MCF 10A (cell line): ENCODE results near the gene PTOV1. TPM values are rescaled to one million over a fixed set of nuclear protein-coding genes. Genes with fewer than 3 reads are reported as not detected.

Experiments used
- BruUV-seq: library from RNA; stranded (reverse); fragments of 400-500 nt; replicated peaks from 2 replicates; lab custom pipeline; 2021; lab: Mats Ljungman, UMichigan
- CTCF ChIA-PET: fragments of 300-600 bp; sonication (Branson Sonifier 250); formaldehyde crosslinking; extraction: SDS; loops from one replicate; lab custom pipeline; 2021; ENCODE audit warnings: antibody characterized with exemption, inconsistent platforms; lab: Yijun Ruan, JAX
- POLR2A ChIA-PET: fragments of 300-600, 350-650 bp; sonication (Branson Sonifier 250); formaldehyde crosslinking; extraction: SDS; loops from one replicate; lab custom pipeline; 2020; ENCODE audit warnings: antibody characterized with exemption, inconsistent platforms; lab: Yijun Ruan, JAX
- DNase-seq: peaks from one replicate; pipeline ENCODE4 v3.0.0-alpha.2; 2018; ENCODE audit not compliant: unreplicated experiment
- H3K27ac Mint-ChIP-seq: one replicate; pipeline ENCODE4 v1.8.0; 2022; ENCODE audit warnings: mild to moderate bottlenecking, low read depth, mixed read lengths; ENCODE audit not compliant: unreplicated experiment
- H3K27me3 Mint-ChIP-seq: one replicate; pipeline ENCODE4 v1.8.0; 2022; ENCODE audit warnings: mixed read lengths; ENCODE audit not compliant: insufficient read depth, unreplicated experiment
- H3K36me3 Mint-ChIP-seq: one replicate; pipeline ENCODE4 v1.8.0; 2022; ENCODE audit warnings: mild to moderate bottlenecking, moderate library complexity, mixed read lengths; ENCODE audit not compliant: insufficient read depth, unreplicated experiment
- H3K4me1 Mint-ChIP-seq: one replicate; pipeline ENCODE4 v1.8.0; 2022; ENCODE audit warnings: mixed read lengths; ENCODE audit not compliant: insufficient read depth, unreplicated experiment
- H3K4me3 Mint-ChIP-seq: one replicate; pipeline ENCODE4 v1.8.0; 2022; ENCODE audit warnings: mild to moderate bottlenecking, moderate library complexity, mixed read lengths; ENCODE audit not compliant: unreplicated experiment
- H3K9me3 Mint-ChIP-seq: one replicate; pipeline ENCODE4 v1.8.0; 2022; ENCODE audit warnings: mixed read lengths; ENCODE audit not compliant: unreplicated experiment
- intact Hi-C: fragments of 100-400 bp; cut with micrococcal nuclease; formaldehyde crosslinking; loops from 2 replicates; pipeline ENCODE4 v1.14.1; 2022
- total RNA-seq: library from RNA; stranded (reverse); gene quantifications from 2 replicates; pipeline ENCODE4 v1.2.3, GENCODE V29; 2022
- TF ChIP-seq, protein P1 (sequence below): fragments of 200-600 bp; IDR thresholded peaks from one replicate; pipeline ENCODE4 v1.8.0; 2022; ENCODE audit warnings: antibody characterized with exemption, mild to moderate bottlenecking; ENCODE audit not compliant: unreplicated experiment

Gene PTOV1
- total RNA-seq, 1 experiment from 2014 or later: 78.8 TPM

DNA sequence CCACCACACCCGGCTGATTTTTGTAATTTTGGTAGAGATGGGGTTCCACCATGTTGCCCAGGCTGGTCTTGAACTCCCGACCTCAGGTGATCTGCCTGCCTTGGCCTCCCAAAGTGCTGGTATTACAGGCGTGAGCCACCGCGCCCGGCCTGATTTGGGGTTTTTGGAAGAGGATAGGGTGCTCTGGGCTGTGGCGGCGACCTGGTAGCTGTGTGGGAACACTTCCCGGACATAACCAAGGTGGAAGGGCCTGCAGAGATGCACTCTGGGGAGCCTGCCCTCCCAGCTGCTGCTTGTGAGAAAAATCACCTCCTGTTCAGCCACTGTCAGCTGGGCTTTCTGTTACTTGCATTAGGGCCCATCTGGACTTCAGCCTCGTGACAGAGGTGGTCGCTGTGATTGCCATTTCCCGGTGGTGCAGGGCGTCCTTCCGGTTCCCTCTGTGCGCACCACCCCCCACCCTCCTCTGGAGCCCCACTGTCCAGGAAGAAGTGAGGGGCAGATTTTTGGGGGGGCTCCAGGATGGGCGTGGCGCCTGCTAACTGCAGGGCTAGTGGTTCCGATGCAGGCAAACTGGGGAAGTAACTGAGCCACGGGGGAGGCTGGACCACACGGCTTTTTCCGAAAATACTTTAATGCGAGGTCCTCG, 38.2 kb downstream of the PTOV1 start:
- CTCF ChIA-PET: no interaction called here
- DNase-seq: no peak
- Mint-ChIP-seq H3K27me3 (no peaks in the 10 kb centered on the region), H3K4me3 (no peak overlapping the region), H3K9me3 (no peaks in the 10 kb centered on the region), H3K27ac (no peak overlapping the region), H3K36me3 (peaks cover 23% of the 10 kb centered on the region), H3K4me1 (no peaks in the 10 kb centered on the region)
- POLR2A ChIA-PET: interaction anchor here (0.5 kb wide), 2 partner anchors 212 to 390 kb away, joined by 3 to 4 read pairs; partner anchors contain the start of gene PRMT1
- TF ChIP-seq, protein P1, sequence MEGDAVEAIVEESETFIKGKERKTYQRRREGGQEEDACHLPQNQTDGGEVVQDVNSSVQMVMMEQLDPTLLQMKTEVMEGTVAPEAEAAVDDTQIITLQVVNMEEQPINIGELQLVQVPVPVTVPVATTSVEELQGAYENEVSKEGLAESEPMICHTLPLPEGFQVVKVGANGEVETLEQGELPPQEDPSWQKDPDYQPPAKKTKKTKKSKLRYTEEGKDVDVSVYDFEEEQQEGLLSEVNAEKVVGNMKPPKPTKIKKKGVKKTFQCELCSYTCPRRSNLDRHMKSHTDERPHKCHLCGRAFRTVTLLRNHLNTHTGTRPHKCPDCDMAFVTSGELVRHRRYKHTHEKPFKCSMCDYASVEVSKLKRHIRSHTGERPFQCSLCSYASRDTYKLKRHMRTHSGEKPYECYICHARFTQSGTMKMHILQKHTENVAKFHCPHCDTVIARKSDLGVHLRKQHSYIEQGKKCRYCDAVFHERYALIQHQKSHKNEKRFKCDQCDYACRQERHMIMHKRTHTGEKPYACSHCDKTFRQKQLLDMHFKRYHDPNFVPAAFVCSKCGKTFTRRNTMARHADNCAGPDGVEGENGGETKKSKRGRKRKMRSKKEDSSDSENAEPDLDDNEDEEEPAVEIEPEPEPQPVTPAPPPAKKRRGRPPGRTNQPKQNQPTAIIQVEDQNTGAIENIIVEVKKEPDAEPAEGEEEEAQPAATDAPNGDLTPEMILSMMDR: no peak
- no TSS peak for BruUV-seq
- intact Hi-C loops: no loop called here

DNA sequence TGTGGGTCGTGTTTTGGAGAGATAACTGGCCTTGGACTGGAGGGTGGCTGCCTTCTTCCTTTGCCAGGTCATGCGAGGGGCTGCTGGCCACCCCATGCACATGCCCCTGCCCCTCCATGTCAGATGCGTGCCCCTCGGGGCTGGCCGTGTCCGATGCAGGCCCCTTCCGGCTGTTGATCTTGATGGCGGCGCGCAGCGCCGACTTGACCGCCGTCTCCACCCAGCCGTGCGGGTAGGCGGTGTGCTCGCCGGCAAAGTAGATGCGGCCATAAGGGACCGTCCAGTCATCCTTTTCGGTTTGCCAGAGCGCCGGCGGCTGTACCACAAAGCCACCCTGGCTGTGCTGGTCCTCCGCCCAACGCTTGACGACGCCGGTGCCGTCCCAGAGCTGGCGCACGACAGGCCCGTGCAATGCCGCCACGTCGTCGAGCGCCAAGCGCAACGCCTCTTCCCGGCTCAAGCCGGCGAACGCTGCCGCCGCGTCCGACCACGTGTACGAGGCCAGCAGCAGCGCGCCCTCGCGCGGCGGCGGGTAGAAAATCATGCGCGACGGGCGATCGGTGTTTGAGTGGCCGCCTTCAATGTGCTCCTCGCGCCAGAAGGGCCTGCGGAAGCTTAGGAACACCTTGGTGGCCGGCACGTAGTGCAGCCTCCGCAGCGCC, 38.9 kb downstream of the PTOV1 start:
- ChIA-PET CTCF (no interaction called here), POLR2A (interaction anchor here (0.5 kb wide), 2 partner anchors 212 to 389 kb away, joined by 3 to 4 read pairs; partner anchors contain the start of gene PRMT1)
- no peaks in the 10 kb centered on the region for H3K4me1 Mint-ChIP-seq
- no peak overlapping the region for H3K4me3 Mint-ChIP-seq
- H3K36me3 Mint-ChIP-seq: peaks cover 18% of the 10 kb centered on the region
- no peak overlapping the region for H3K27ac Mint-ChIP-seq
- H3K27me3 Mint-ChIP-seq: no peaks in the 10 kb centered on the region
- BruUV-seq: no TSS peak
- TF ChIP-seq, protein P1: no peak
- intact Hi-C loops: no loop called here
- DNase-seq: no peak
- no peaks in the 10 kb centered on the region for H3K9me3 Mint-ChIP-seq

DNA sequence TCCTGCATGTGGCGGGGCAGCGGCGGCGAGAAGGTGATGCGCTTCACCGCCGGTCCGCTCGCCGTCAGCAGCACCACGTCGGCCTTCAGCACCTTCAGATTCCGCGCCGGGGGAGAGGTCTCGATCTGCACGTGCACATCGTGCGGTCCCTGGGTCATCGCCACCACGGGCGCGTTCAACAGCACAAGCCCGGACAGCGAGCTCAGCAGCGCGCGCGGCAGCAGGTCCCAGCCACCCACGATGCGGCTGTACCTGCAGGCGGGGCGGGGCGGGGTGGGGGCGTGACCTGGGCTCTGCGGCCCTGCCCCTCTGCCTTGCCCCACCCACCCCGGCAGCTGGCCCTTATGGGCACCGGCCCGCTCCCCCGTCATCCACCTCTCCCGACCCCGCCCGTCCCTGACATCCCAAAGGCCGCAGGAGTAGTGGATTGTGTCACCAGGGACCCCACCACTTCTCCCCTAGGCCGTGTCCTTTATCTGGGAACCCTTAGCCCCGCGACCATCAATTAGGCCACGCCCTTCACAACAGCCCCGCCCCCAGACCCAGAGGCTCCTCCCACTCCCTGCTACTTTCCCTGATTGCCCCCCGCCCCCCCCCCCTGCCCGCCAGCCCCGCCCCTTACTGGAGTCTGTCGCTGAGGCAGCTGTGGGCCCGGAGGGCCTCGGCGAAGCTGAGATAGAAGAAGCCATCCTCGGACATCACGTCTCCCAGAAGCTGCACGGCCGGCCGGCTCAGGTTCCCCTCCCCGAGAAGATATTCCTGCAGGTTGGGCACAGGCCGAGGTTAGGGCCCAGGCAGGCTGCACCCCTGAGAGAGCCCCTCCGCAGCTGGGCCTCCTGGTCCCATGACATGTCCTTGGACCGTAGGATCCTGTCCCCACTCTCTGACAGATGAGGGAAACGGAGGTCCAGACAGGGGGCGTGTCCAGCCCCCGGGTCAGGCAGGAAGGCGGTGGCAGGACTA, 39.7 kb downstream of the PTOV1 start:
- DNase-seq: no peak
- intact Hi-C loops: no loop called here
- peaks cover 9% of the 10 kb centered on the region for H3K36me3 Mint-ChIP-seq
- no peaks in the 10 kb centered on the region for H3K4me1 Mint-ChIP-seq
- BruUV-seq: no TSS peak
- no peaks in the 10 kb centered on the region for H3K9me3 Mint-ChIP-seq
- no peak overlapping the region for H3K4me3 Mint-ChIP-seq
- CTCF ChIA-PET: no interaction called here
- TF ChIP-seq, protein P1: no peak
- POLR2A ChIA-PET: interaction anchor here (0.7 kb wide), 1 partner anchor 40 kb away, joined by 4 read pairs; the partner anchor contains the start of gene PTOV1
- H3K27ac Mint-ChIP-seq: no peak overlapping the region
- H3K27me3 Mint-ChIP-seq: peaks cover under 1% of the 10 kb centered on the region
